ENCODE data around the gene TBC1D8. TPM values are rescaled to one million over a fixed set of nuclear protein-coding genes. Genes with fewer than 3 reads are reported as not detected.

TBC1D8 gene
- total RNA-seq, 1 donor from 2014 or later = 17.3 TPM

- no peaks in the 10 kb centered on the region for H3K27me3 ChIP-seq (ENCODE audit: control insufficient read depth, insufficient read depth, low read length)
- no peak for TF ChIP-seq CTCF (IDR thresholded peaks at IDR 0.05; ENCODE audit: insufficient read depth, low read length, poor library complexity, severe bottlenecking)
- DNase-seq (ENCODE audit: low read depth) = no peak
- H3K4me3 ChIP-seq (ENCODE audit: low read depth, low read length) = no peak overlapping the region
- H3K36me3 ChIP-seq (ENCODE audit: control insufficient read depth, insufficient read depth, low read length) = no peaks in the 10 kb centered on the region
Observed at GRCh38 chr2:101195871-101196661, 44.9 kb upstream of the TBC1D8 start.

DNA sequence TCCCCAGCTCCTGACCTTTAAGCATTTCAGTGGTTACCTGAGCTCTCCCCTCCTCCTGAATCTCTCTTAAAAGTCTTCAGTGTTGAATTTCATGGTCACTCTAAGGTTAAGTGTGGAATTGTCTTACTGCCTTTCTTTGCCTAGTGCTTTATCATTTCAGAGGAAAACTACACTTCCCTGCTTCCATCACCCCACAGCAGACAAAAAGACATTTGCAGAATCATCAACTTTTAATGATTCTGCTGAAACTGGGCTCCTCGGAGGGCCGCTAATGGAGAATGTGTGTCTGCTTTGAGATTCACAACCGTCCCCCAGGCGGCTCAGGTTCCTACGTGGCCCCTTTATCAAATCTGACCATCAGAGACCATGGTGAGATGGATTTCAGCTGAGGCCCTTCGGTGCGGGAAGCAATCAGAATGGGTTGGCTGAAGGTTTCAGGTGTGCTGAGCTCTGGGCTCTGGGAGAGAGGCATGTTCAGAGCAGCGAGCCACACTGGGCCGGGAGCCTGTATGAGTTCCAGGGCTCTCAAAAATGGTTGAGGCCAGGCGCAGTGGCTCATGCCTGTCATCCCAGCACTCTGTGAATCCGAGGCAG, 41.9 kb upstream of the TBC1D8 start:
- Histone ChIP-seq H3K27me3 (ENCODE audit: control insufficient read depth, insufficient read depth, low read length) (no peaks in the 10 kb centered on the region), H3K4me3 (ENCODE audit: low read depth, low read length) (no peak overlapping the region), H3K36me3 (ENCODE audit: control insufficient read depth, insufficient read depth, low read length) (no peaks in the 10 kb centered on the region)
- TF ChIP-seq CTCF (IDR thresholded peaks at IDR 0.05; ENCODE audit: insufficient read depth, low read length, poor library complexity, severe bottlenecking) = no peak
- DNase-seq (ENCODE audit: low read depth) = no peak

- no peak overlapping the region for H3K4me3 ChIP-seq (ENCODE audit: low read depth, low read length)
- H3K27me3 ChIP-seq (ENCODE audit: control insufficient read depth, insufficient read depth, low read length) = no peaks in the 10 kb centered on the region
- no peak for TF ChIP-seq CTCF (IDR thresholded peaks at IDR 0.05; ENCODE audit: insufficient read depth, low read length, poor library complexity, severe bottlenecking)
- H3K36me3 ChIP-seq (ENCODE audit: control insufficient read depth, insufficient read depth, low read length) = no peaks in the 10 kb centered on the region
- DNase-seq (ENCODE audit: low read depth) = no peak
Observed at GRCh38 chr2:101190747-101191516, 39.8 kb upstream of the TBC1D8 start.

GRCh38 chr2:101188683-101189405, 37.7 kb upstream of the TBC1D8 start:
- no peak overlapping the region for H3K4me3 ChIP-seq (ENCODE audit: low read depth, low read length)
- DNase-seq (ENCODE audit: low read depth) = no peak
- H3K27me3 ChIP-seq (ENCODE audit: control insufficient read depth, insufficient read depth, low read length) = no peaks in the 10 kb centered on the region
- peak; percentile 51 for TF ChIP-seq CTCF (IDR thresholded peaks at IDR 0.05; ENCODE audit: insufficient read depth, low read length, poor library complexity, severe bottlenecking)
- no peaks in the 10 kb centered on the region for H3K36me3 ChIP-seq (ENCODE audit: control insufficient read depth, insufficient read depth, low read length)

GRCh38 chr2:101187131-101187530, 35.9 kb upstream of the TBC1D8 start:
- DNase-seq (ENCODE audit: low read depth) = no peak

More at GRCh38 chr2:101187131-101187530, 35.9 kb upstream of the TBC1D8 start:
- Histone ChIP-seq H3K4me3 (ENCODE audit: low read depth, low read length) (no peak overlapping the region), H3K36me3 (ENCODE audit: control insufficient read depth, insufficient read depth, low read length) (no peaks in the 10 kb centered on the region), H3K27me3 (ENCODE audit: control insufficient read depth, insufficient read depth, low read length) (no peaks in the 10 kb centered on the region)
- no peak for TF ChIP-seq CTCF (IDR thresholded peaks at IDR 0.05; ENCODE audit: insufficient read depth, low read length, poor library complexity, severe bottlenecking)

Data from kidney epithelial cell (primary cell).